BE2C (cell line): ENCODE data around the gene ZBTB45.

Source experiments
- DNase-seq: peaks from one replicate; pipeline ENCODE4 v3.0.0-alpha.2; 2020
- H3K27me3 ChIP-seq: fragments of 250-450 bp; sonication (Bioruptor Pico); 2 replicates; pipeline ENCODE4 v1.5.1; 2020; ENCODE audit warnings: mild to moderate bottlenecking
- H3K36me3 ChIP-seq: fragments of 250-450 bp; sonication (Bioruptor Pico); 2 replicates; pipeline ENCODE4 v1.5.1; 2020; ENCODE audit warnings: mild to moderate bottlenecking
- H3K4me1 ChIP-seq: fragments of 250-450 bp; sonication (Bioruptor Pico); 2 replicates; pipeline ENCODE4 v1.5.1; 2020
- H3K4me3 ChIP-seq: 2 replicates; pipeline ENCODE4 v1.5.1; 2011; ENCODE audit warnings: low read depth, low read length
- H3K9me3 ChIP-seq: fragments of 250-450 bp; sonication (Bioruptor Pico); 2 replicates; pipeline ENCODE4 v1.5.1; 2020
- CTCF ChIP-seq: IDR thresholded peaks from 2 replicates; pipeline ENCODE4 v1.5.1; 2012; ENCODE audit warnings: mild to moderate bottlenecking, low read depth, low read length

The ZBTB45 gene

GRCh38 chr19:58516964-58517833, 2.4 kb downstream of the ZBTB45 start:
- TF ChIP-seq CTCF = no peak
- no peak for DNase-seq
- H3K4me1 ChIP-seq = no peaks in the 10 kb centered on the region; the same call in 1 of the 2 replicates
- no peaks in the 10 kb centered on the region for H3K27me3 ChIP-seq
- H3K9me3 ChIP-seq = no peaks in the 10 kb centered on the region
- H3K36me3 ChIP-seq = peaks cover 7% of the 10 kb centered on the region; the same call in 1 of the 2 replicates
- H3K4me3 ChIP-seq = no peak overlapping the region

GRCh38 chr19:58516246-58516836, 3.3 kb downstream of the ZBTB45 start:
- H3K27me3 ChIP-seq = no peaks in the 10 kb centered on the region
- H3K4me1 ChIP-seq = no peaks in the 10 kb centered on the region; the same call in 1 of the 2 replicates
- no peak for TF ChIP-seq CTCF
- H3K4me3 ChIP-seq = no peak overlapping the region
- no peaks in the 10 kb centered on the region for H3K9me3 ChIP-seq
- no peak for DNase-seq
- H3K36me3 ChIP-seq = peaks cover 7% of the 10 kb centered on the region; the same call in 1 of the 2 replicates

- Histone ChIP-seq H3K4me1 (no peaks in the 10 kb centered on the region; the same call in 1 of the 2 replicates), H3K9me3 (no peaks in the 10 kb centered on the region), H3K4me3 (no peak overlapping the region), H3K36me3 (peaks cover 7% of the 10 kb centered on the region; the same call in 1 of the 2 replicates), H3K27me3 (no peaks in the 10 kb centered on the region)
- TF ChIP-seq CTCF = no peak
- no peak for DNase-seq
Measured at GRCh38 chr19:58515259-58515658, 4.4 kb downstream of the ZBTB45 start.

GRCh38 chr19:58514564-58515022, 5.0 kb downstream of the ZBTB45 start:
- TF ChIP-seq CTCF = no peak
- H3K27me3 ChIP-seq = no peaks in the 10 kb centered on the region
- DNase-seq = no peak
- no peaks in the 10 kb centered on the region; the same call in 1 of the 2 replicates for H3K4me1 ChIP-seq
- peak overlapping the region; percentile 58 for H3K4me3 ChIP-seq
- peaks cover 7% of the 10 kb centered on the region; the same call in 1 of the 2 replicates for H3K36me3 ChIP-seq
- no peaks in the 10 kb centered on the region for H3K9me3 ChIP-seq

GRCh38 chr19:58513694-58514563, 5.7 kb downstream of the ZBTB45 start:
- Histone ChIP-seq H3K4me1 (no peaks in the 10 kb centered on the region; the same call in 1 of the 2 replicates), H3K27me3 (no peaks in the 10 kb centered on the region), H3K9me3 (no peaks in the 10 kb centered on the region), H3K36me3 (peaks cover 7% of the 10 kb centered on the region; the same call in 1 of the 2 replicates), H3K4me3 (peak overlapping the region; percentile 58)
- peak; percentile 96 for DNase-seq
- peak; percentile 72 for TF ChIP-seq CTCF
